Motor neuron (in vitro differentiated cells): ENCODE measurements around the gene CP. TPM values are rescaled to one million over a fixed set of nuclear protein-coding genes. Genes with fewer than 3 reads are reported as not detected.

ENCODE experiments used
- ATAC-seq, 8 experiments: fragments of 200-7000 bp; cut with Tn5 transposase; replicated peaks in 6 of 8; 2 replicates each; pipeline ENCODE4 v1.8.0; 2021; ENCODE audit warnings: mild to moderate bottlenecking in 8 of 8, moderate library complexity in 8 of 8
- H3K27ac ChIP-seq, 2 donors: fragments of 250-450 bp; sonication (Bioruptor Pico); 2 replicates each; pipeline ENCODE4 v1.9.0; 2021; ENCODE audit warnings: antibody characterized with exemption in 2 of 2, mild to moderate bottlenecking in 2 of 2, moderate library complexity in 1 of 2
- H3K4me1 ChIP-seq, 2 donors: fragments of 250-450 bp; sonication (Bioruptor Pico); replicated peaks in 1 of 2; 2 replicates each; pipeline ENCODE4 v1.6.1; 2021; ENCODE audit warnings: antibody characterized with exemption in 2 of 2, mild to moderate bottlenecking in 2 of 2, moderate library complexity in 1 of 2
- H3K4me3 ChIP-seq, 5 donors: fragments of 250-450 bp; sonication (Bioruptor Pico); 2 replicates each; pipeline ENCODE4 v1.9.0; 2021; ENCODE audit warnings: antibody characterized with exemption in 5 of 5, mild to moderate bottlenecking in 5 of 5, moderate library complexity in 4 of 5
- WGBS, 10 experiments: fragments of 450-650 bp; shearing (Covaris generic); methylation state at CpG; one replicate each; pipeline ENCODE4 v1.0.0; 2022; 5-methylcytosine and 5-hydroxymethylcytosine counted together
- in situ Hi-C, 9 experiments: fragments of 400-800 bp; cut with MboI; loops; one replicate each; pipeline ENCODE4 v1.15.0; 2021; ENCODE audit warnings: low sequenced_read_pairs in 9 of 9, low pct_unique_long_range_greater_than_20kb in 2 of 9; ENCODE audit not compliant: unreplicated experiment in 9 of 9
- total RNA-seq, 8 experiments: library from RNA; unstranded; fragments of 300-600 nt; gene quantifications; 2 replicates each; pipeline versions ENCODE4 v1.2.3 to v1.2.4, GENCODE V29; 2022

The CP gene
- total RNA-seq = 10 to 100 TPM in 2 of 8 experiments, 1 to 10 TPM in 5, under 1 TPM in 1; 0.60 to 37.2 (median 2.4) TPM

DNA sequence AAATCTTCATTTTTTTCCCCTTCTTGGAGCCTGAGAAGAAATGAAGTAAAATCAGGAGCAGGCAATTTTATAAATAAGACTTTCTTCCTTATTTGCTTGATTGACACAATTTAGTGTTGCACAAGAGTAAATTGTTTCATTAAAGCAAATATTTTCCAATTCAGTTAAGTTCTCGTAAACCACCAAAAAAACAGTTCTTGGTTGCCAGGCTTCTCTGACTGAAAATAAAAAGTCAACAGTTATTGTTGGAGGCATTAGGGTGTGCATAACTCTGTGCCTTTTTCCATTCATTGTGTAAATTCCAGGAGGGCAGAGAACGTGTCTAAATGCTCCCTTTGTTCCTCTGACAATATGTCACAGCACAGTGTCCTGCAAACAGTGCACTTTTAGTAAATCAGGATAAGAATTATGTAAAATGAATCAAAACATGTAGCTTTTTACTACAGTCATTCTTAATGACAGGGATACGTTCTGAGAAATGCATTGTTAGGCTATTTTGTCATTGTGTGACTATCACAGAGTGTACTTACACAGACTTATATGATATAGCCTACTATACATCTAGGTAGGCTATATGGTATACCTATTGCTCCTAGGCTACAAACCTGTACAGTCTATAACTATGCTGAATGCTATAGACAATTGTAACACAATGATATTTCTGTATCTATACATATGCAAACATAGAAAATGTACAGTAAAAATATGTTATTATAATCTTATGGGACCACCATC lies at the start of gene CP:
Gene CP (minus strand): TSS at position 47 of the 735 bp plus-strand sequence. CDS start 37 bp downstream, at position 10.
- Histone ChIP-seq H3K4me3 (no peak within 1 kb of the TSS), H3K4me1 (peaks cover 2 to 21% of the 10 kb centered on the region in 2 donors), H3K27ac (no peak within 1 kb of the TSS)
- in situ Hi-C loops = no loop called here
- ATAC-seq = peak in 6 of 8 experiments; percentile 58 to 98 (median 86)
- WGBS, 10 experiments = 0 to 50% (median 23%) methylated on average over 1 to 3 of the region's 3 CpGs

DNA sequence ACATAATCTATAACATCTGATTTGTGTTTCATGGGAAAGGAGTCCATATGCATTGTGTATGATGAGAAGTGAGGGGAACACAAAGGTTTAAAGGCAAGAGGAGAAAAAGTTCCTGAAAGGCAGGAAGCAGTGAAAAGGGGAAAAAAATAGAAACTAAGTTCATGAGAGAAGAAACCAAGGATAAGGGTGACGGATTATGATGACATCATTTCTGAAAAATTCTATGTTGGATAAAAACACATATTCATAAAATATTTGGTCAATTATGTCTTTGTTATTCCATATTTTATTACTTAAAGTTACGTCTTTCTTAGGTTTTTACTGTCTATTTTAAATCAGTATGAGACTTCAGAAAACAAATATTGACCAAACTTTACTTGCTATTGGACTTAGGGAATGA lies 48.6 kb upstream of the CP start:
- 8 to 93% (median 78%) methylated on average over 1 to 2 of the region's 2 CpGs; no CpG with 5 or more reads in 1 of the 10 experiments for WGBS, 10 experiments
- ATAC-seq = no peak
- Histone ChIP-seq H3K27ac (no peak overlapping the region), H3K4me3 (no peak overlapping the region), H3K4me1 (no peaks in the 10 kb centered on the region)
- in situ Hi-C loops = loop anchor here in 8 of 9 experiments (5.0 to 25.0 kb wide), 6 partner anchors 133 to 315 kb away; partner anchors contain the start of gene HPS3 (in 3 of the 8)

GRCh38 chr3:149269687-149270086 lies 48.1 kb upstream of the CP start:
- no peak overlapping the region for H3K27ac ChIP-seq
- ATAC-seq = no peak
- WGBS, 10 experiments = 75 to 100% (median 95%) methylated on average over 1 to 7 of the region's 7 CpGs; no CpG with 5 or more reads in 2 of the 10 experiments
- no peaks in the 10 kb centered on the region for H3K4me1 ChIP-seq
- in situ Hi-C loops = loop anchor here in 8 of 9 experiments (5.0 to 25.0 kb wide), 6 partner anchors 132 to 315 kb away; partner anchors contain the start of gene HPS3 (in 4 of the 8)
- H3K4me3 ChIP-seq = no peak overlapping the region

DNA sequence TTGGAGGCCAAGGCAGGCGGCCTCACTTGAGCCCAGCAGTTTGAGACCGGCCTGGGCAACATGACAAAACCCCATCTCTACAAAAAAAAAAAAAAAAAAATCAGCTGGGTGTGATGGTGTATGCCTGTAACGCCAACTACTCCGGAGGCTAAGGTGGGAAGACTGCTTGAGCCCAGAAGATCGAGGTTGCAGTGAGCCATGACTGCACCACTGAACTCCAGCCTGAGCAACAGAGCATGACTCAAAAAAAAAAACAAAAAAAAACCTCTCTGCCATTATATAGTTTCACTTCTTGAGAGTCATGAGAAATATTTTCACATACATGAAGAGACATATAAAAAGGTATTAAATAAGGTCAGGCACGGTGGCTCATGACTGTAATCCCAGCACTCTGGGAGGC lies 45.9 kb upstream of the CP start:
- Histone ChIP-seq H3K27ac (no peak overlapping the region), H3K4me1 (no peaks in the 10 kb centered on the region), H3K4me3 (no peak overlapping the region)
- ATAC-seq = no peak
- in situ Hi-C loops = loop anchor here in 5 of 9 experiments (10.0 to 25.0 kb wide), 3 partner anchors 130 to 305 kb away; partner anchors contain the start of gene HPS3 (in 2 of the 5)
- 63 to 100% (median 91%) methylated on average over 1 to 6 of the region's 6 CpGs; no CpG with 5 or more reads in 1 of the 10 experiments for WGBS, 10 experiments

- no peak overlapping the region for H3K27ac ChIP-seq
- H3K4me3 ChIP-seq = no peak overlapping the region
- ATAC-seq = no peak
- H3K4me1 ChIP-seq = no peaks in the 10 kb centered on the region
- in situ Hi-C loops = loop anchor here in 5 of 9 experiments (10.0 to 25.0 kb wide), 3 partner anchors 129 to 304 kb away; partner anchors contain the start of gene HPS3 (in 2 of the 5)
These were observed 45.1 kb upstream of the CP start for GRCh38 chr3:149266736-149267135.

- 17 to 100% (median 71%) methylated on average over 1 of the region's 1 CpG for WGBS, 10 experiments
- no peak overlapping the region for H3K4me3 ChIP-seq
- in situ Hi-C loops = loop anchor here in 5 of 9 experiments (10.0 to 25.0 kb wide), 3 partner anchors 127 to 302 kb away; partner anchors contain the start of gene HPS3 (in 2 of the 5)
- H3K4me1 ChIP-seq = no peaks in the 10 kb centered on the region
- H3K27ac ChIP-seq = no peak overlapping the region
- no peak for ATAC-seq
These were observed 42.2 kb upstream of the CP start for GRCh38 chr3:149263856-149264255.

DNA sequence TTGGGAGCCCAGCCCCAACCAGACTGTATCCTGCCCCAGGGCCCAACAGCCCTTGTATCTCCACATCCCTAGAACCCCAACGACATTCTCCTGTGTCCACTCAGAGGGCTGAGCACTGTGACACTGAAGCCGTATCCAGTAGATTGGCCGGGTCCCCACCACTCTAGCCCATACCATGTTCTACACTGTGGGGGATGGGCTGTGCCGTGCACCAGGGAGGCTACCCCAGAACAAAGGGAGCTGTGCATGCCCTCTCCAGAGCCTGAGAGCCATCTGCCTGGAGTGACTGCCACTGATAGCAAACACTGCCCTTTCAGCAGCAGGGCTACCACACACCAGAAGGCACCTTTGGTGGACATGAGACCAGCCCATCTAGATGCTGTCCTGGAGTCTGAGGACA lies 37.1 kb upstream of the CP start:
- no peak overlapping the region for H3K4me3 ChIP-seq
- no peak overlapping the region for H3K27ac ChIP-seq
- in situ Hi-C loops = loop anchor here in 4 of 9 experiments (25.0 kb wide), 2 partner anchors 121 to 296 kb away; partner anchors contain the start of gene HPS3 (in 1 of the 4)
- WGBS, 10 experiments = 86 to 100% (median 100%) methylated on average over 1 to 2 of the region's 4 CpGs; no CpG with 5 or more reads in 4 of the 10 experiments
- ATAC-seq = no peak
- no peaks in the 10 kb centered on the region for H3K4me1 ChIP-seq

DNA sequence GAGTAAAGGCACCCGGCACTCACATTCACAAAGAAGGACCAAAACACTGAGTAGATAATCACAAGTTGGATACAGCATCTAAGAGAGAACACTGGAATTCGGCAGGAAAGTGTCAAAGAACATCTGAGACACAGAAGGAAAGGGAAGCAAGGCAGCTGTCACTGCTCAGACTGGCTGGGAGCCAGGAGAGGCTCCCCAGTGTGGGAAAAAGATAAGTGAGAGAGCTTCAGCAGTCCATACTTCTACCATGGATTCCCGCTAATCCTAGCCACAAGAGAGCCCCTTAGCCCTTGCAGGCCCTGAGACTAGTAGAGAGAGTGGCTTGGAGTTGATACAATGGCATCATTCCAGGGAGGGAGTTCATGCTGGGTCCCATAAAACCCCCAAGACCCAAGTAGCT lies 36.7 kb upstream of the CP start:
- 0 to 100% (median 83%) methylated on average over 1 to 3 of the region's 3 CpGs; no CpG with 5 or more reads in 1 of the 10 experiments for WGBS, 10 experiments
- in situ Hi-C loops = loop anchor here in 4 of 9 experiments (25.0 kb wide), 2 partner anchors 121 to 296 kb away; partner anchors contain the start of gene HPS3 (in 1 of the 4)
- Histone ChIP-seq H3K4me1 (no peaks in the 10 kb centered on the region), H3K4me3 (no peak overlapping the region), H3K27ac (no peak overlapping the region)
- peak in 1 of 8 experiments; percentile 14 for ATAC-seq

GRCh38 chr3:149252272-149252671 lies 30.6 kb upstream of the CP start:
- Histone ChIP-seq H3K4me3 (no peak overlapping the region), H3K4me1 (no peaks in the 10 kb centered on the region), H3K27ac (no peak overlapping the region)
- ATAC-seq = no peak
- in situ Hi-C loops = loop anchor here in 4 of 9 experiments (25.0 kb wide), 2 partner anchors 115 to 290 kb away; partner anchors contain the start of gene HPS3 (in 1 of the 4)
- WGBS, 10 experiments = 51 to 100% (median 83%) methylated on average over 1 to 2 of the region's 2 CpGs; no CpG with 5 or more reads in 1 of the 10 experiments

- in situ Hi-C loops = loop anchor here in 4 of 9 experiments (25.0 kb wide), 2 partner anchors 114 to 289 kb away; partner anchors contain the start of gene HPS3 (in 1 of the 4)
- Histone ChIP-seq H3K4me3 (no peak overlapping the region), H3K27ac (no peak overlapping the region), H3K4me1 (no peaks in the 10 kb centered on the region)
- no peak for ATAC-seq
- WGBS, 10 experiments = 57 to 100% (median 94%) methylated on average over 1 to 3 of the region's 3 CpGs; no CpG with 5 or more reads in 1 of the 10 experiments
These were observed 29.6 kb upstream of the CP start for GRCh38 chr3:149251186-149251585.

DNA sequence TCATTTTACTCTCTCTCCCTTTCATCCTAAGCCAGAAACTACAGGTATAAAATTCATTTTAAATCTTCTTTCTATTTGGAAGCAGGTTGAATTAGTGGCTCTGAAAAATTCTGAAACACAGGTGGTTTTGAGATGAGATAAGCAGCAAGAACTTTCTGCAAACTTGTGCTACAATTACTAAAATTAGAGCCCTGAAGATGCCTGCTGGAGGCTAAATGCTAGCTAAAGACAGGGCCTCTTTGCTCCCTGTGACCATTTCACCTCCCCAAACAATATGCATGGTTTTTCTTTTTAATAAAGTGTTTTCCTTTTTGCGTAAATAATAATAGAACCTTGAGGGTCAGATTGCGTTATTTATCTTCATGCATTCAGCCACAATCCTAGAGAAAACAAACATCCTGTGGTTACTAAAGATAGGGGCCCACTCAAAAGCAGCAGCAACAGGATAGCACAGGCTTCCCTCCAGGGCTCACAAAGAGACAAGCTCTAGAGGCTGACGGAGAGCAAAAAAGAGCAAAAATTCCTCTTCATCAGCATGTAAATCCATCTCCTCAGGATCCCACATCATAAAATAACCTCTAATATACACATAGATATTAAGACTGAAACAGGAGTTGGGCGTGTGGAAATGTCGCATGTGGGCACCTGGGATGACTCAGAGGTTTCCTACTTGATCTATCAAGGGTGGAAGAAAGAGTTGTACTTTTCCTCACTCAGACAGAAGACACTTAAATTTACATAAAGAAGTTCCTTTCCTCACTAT lies 26.5 kb upstream of the CP start:
- Histone ChIP-seq H3K4me3 (no peak overlapping the region), H3K4me1 (no peaks in the 10 kb centered on the region), H3K27ac (no peak overlapping the region)
- peak in 3 of 8 experiments; percentile 16 to 46 (median 46) for ATAC-seq
- WGBS, 10 experiments = 30 to 100% (median 81%) methylated on average over 1 to 5 of the region's 5 CpGs
- in situ Hi-C loops = no loop called here

- in situ Hi-C loops = no loop called here
- no peak for ATAC-seq
- Histone ChIP-seq H3K4me1 (no peaks in the 10 kb centered on the region), H3K4me3 (no peak overlapping the region), H3K27ac (no peak overlapping the region)
- WGBS, 10 experiments = 50 to 100% (median 95%) methylated on average over 1 to 6 of the region's 6 CpGs
These were observed 25.5 kb upstream of the CP start for GRCh38 chr3:149247008-149247710.
